AG20443 (cell line): ENCODE measurements around the gene ADAMTS17.
"Not testable (repeated sequence)": the region's sequence is repeated elsewhere in the genome, so short reads cannot be mapped to it uniquely, and the experiment has no call there.

Source experiments
- DNase-seq: peaks from one replicate; pipeline ENCODE4 v3.0.0; 2012; ENCODE audit warnings: low spot score, mixed read lengths

ADAMTS17 gene

GRCh38 chr15:100083572-100083971 is 258.2 kb downstream of the ADAMTS17 start:
- DNase-seq, result no peak

- no peak for DNase-seq
Observed at GRCh38 chr15:100082761-100083402, 258.9 kb downstream of the ADAMTS17 start.

DNA sequence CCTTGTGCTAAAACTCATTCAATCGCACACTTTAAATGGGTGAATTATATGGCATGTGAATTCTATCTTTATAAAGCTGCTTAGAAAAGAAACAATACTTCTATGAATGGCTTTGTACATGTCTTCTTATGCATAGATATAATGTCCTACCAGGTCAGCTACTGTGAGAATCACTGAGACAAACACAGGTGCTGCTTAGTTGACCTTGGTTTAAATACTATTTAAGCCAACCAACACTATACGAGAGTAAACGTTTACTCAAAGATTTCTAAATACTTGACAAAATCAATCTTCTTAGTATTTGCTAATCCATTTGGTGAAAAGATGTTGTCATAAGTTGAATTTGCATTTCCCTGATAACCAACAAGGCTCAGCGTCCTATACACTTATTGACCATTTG is 260.3 kb downstream of the ADAMTS17 start:
- no peak for DNase-seq

DNA sequence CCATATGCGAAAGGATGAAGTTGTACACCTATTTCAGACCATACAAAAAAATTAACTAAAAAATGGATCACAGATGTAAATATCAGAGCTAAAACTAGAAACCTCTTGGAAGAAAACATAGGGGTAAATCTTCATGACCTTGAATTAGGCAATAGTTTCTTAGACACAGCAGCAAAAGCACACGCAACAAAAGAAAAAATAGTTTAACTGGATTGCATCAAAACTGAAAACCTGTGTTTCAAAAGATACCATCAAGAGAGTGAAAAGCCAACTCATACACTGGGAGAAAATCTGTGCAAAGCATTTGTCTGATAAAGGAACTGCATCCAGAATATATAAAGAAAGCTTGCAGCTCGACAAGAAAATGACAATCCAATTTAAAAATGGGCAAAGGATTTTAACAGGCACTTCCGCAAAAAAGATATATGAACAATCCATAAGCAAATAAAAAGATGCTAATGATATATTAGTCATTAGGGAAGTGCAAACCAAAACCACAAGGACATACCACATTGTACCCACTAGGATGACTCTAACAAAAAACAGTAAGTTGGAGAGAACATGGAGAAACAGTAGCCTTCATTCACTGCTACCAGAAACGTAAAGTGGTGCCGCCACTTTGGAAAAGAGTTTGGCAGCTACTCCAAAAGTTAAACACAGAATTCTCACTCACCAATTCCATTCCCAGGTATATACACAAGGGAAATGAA is 263.1 kb downstream of the ADAMTS17 start:
- DNase-seq, result no peak

DNA sequence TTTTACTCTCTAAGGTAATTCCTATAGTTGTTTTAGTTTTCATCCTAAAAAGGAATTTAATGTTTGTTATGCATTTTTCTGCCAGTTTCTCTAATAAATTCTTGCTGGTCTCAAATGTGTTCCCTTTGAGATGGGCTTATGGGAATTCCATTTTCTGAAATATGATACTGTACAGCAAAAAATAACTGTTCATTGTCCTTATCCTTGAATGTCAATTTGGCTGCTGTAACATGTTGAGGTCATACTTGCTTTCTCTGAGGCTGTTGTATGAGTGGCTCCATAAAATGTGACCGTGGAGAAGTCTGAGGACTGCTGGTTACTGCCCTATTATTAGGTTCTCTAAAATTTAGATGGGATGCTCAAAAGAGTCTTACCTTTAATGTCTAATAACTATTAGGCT is 266.5 kb downstream of the ADAMTS17 start:
- no peak for DNase-seq

DNA sequence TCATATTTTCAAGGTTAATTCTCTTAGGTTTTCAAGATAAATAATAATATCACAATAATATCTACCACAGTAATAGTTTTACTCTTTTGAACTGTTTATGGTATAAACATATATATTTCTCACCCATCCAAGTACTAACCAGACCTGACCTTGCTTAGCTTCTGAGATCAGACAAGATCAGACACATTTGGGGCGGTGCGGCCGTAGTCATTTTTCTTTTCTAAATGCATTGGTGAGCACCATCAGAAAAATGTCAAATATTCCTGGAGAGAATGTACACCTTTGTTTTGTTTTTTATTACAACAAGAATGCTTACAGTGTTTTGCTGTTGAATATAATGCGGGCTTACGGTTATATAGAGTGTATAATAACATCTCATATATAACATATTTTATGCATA is 267.8 kb downstream of the ADAMTS17 start:
- no peak for DNase-seq

DNA sequence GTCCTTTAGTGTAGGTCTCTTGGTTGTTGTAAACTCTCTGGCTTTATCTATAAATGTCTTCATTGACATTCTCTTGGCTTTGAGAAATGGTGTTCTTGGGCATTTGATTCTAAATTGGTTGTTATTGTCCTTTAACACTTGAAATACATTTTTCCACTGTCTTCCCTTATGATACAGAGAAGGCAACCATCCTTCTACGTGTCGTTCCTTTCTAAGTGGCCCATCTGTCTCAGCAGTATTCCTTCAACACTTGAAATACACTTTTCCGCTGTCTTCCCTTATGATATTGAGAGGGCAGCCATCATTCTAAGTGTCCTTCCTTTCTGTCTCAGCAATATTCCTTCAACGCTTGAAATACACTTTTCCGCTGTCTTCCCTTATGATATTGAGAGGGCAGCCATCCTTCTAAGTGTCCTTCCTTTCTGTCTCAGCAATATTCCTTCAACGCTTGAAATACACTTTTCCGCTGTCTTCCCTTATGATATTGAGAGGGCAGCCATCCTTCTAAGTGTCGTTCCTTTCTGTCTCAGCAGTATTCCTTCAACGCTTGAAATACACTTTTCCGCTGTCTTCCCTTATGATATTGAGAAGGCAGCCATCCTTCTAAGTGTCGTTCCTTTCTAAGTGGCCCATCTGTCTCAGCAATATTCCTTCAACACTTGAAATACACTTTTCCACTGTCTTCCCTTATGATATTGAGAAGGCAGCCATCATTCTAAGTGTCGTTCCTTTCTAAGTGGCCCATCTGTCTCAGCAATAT is 275.1 kb downstream of the ADAMTS17 start:
- DNase-seq, result not testable (repeated sequence)

DNA sequence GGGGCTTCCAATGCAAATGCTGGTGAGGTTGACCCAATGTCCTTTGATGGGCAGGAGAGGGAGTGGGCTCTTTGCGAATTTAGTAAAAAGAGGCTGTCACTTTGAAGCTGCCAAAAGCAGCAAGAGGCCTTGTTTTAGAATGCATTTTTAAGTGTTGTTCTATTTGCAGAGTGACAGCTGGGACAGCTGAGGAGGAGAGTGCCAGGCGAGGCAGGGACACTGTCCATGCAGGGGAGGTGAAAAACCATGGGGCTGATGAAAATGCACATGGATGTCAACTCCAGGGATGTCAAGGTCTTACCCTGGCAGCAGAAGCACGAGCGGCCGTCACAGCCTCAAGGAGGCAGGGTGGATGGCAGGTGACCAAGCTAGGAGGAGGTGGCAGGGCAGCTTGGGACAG is 279.8 kb downstream of the ADAMTS17 start:
- DNase-seq, result peak; percentile 6

DNA sequence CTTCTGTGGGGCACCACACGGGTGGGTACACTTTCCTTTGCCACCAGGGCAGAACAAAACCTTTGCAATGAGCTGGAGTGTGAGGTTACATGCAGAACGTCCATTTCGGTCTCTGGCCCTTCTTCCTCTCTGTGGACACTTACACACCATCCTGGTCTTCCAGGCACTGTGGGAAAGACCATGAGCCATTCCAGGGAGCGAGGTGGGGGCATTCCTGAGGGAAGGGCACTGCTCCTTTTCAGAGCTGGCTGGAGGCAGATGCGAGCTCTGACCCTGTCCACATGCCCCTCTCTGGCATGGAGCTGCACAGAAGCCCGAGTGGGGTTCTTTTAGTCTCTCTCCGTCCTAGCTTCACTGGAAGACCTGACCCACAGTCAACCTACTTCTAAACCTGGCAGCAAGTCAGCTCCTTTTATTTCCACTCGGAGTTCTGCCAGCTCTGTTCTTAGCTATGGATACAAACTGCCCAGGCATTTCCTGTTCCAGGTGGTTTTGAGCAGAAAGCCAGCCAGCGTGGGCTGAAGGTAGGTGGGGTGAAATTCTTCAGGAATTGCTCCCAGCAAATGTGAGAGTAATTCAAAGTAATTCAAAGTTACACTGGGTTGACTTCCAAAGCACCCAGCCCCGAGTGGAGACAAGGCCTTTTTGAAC is 281.4 kb downstream of the ADAMTS17 start:
- no peak for DNase-seq

DNA sequence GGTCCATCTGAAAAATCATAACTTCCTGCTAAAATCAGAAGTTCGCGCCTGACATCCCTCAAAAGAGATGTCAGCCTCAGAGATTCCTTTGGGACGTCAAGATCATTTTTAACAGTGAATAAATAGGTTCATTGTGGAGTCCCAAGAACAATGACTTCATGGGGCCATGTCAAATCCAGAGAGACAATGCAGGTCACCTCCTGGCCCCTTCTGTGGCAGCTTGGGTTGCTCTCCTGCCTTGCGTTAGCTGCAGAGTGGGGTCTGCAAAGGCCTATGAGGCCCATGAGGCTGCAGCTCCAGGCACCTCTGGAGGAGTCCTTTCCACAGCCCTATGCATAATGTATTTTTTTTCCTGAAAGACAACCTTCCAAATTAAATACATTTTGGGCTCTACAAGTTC is 282.3 kb downstream of the ADAMTS17 start:
- peak; percentile 4 for DNase-seq

GRCh38 chr15:100059094-100059493 is 282.7 kb downstream of the ADAMTS17 start:
- DNase-seq, result no peak

- peak; percentile 4 for DNase-seq
Observed at GRCh38 chr15:100058458-100058857, 283.3 kb downstream of the ADAMTS17 start.

- DNase-seq, result peak; percentile 3
Observed at GRCh38 chr15:100057281-100057680, 284.5 kb downstream of the ADAMTS17 start.

GRCh38 chr15:100056411-100057072 is 285.2 kb downstream of the ADAMTS17 start:
- no peak for DNase-seq

DNA sequence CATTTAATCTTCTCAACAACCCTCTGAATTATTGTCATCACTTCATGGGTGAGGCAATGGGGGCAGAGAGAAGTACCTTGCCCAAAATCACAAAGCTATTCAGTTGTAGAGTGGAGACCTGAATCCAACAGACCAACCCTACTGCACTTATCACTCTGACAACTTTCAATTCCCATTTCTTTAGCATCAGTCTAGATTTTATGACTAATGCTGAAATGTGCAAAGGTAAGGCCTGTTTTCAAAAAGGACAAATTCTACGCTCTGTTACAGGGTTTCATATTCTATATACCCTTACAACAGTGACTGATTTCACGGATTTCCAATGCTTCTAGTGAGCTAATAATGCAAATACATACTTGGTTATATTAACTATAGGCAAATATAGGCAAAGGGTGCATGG is 286.0 kb downstream of the ADAMTS17 start:
- no peak for DNase-seq

GRCh38 chr15:100054539-100054938 is 287.2 kb downstream of the ADAMTS17 start:
- no peak for DNase-seq

- no peak for DNase-seq
Observed at GRCh38 chr15:100053474-100054121, 288.2 kb downstream of the ADAMTS17 start.

DNA sequence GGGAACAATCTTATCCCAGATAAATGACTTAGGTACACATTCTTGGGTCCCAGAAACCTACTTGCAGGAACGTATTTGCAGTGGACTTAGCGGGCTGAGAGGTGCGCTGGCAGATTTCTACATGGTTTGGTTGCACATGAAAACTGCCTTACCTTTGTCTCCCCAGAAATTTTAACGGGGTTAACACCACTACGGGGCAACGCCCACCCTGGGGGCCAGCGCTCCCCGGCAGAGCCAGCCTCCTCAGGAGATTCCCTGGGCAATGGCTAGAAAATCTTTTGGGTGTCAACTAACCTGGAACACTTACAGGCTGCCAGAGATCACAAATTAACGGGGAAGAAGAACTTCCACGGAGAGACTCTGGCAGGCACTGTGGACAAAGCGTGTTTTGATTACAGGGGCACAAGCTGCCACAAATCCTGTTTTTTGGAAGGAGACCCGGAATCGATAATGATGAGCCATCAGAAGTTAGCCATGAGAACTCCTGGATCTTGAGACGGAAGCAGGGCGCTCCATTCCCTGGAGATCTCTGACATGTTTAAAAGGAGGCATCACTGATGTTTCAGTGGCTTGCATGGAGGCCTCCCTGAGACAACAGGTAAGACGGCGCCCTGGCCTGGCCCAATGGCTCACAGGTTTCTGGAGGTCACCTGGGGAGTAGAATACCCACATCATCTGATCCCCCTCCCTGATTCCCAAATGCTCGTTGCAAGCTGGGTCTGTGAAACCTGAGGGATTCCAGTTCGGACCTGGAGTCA is 288.9 kb downstream of the ADAMTS17 start:
- no peak for DNase-seq

- DNase-seq, result no peak
Observed at GRCh38 chr15:100050877-100051786, 290.6 kb downstream of the ADAMTS17 start.
